CD4-positive, alpha-beta T cell treated with Interleukin-12 subunit alpha and Interleukin-12 subunit beta, for 1 hour (primary cell): ENCODE measurements around the gene FAM200C.

Experiments used
- DNase-seq: peaks from one replicate; pipeline ENCODE4 v3.0.0-alpha.2; 2020

The FAM200C gene

DNA sequence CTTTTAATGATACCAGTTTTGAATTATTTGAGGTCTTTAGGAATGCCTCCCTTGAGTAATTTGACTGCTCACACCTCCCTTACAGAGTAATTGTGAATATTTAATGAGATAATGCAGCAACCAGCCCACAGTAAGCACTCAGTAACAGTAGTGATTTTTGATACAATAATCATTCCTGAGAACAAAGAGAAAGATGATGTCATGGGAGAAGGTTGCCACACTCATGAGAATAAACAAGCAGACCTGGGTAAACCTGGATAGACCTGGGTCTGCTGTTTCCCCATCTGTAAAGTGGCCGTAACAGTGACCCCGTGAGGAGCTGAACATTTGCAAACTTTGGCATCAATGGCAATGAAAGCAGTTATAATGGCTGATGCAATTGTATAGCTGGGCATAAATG lies 33.6 kb downstream of the FAM200C start:
- DNase-seq: no peak

DNA sequence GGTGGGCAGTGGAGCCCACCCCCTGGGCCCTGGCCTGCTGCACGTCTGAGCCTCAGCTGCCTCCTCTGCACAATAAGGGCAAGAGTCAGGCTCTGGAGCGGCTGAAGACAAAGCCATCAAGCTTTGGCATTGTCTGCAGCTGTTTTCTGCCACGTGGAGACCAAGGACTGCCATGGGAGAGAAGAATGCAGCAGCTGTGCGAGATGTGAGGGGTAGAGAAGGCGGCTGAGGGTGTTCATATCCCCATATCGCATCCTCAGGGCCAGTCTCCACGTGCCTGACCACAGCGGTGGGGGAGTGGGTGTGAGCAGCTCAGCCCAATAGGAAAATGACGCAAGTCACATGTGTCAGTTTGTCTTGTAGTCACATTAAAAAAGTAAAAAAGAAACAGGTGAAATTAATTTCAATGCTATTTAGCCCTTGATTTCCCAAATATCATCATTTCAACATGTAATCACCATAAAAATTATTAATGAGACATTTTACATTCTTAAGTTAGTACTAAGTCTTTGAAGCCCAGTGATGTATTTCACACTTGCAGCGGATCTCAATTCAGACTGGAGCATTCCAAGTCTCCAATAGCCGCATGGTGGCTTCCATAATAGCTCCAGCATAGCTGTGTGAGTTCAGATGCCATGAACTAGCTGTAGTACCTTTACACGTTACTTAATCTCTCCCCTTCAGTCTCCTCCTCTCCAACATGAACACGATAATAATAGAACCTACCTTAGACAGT lies 36.0 kb downstream of the FAM200C start:
- no peak for DNase-seq

DNA sequence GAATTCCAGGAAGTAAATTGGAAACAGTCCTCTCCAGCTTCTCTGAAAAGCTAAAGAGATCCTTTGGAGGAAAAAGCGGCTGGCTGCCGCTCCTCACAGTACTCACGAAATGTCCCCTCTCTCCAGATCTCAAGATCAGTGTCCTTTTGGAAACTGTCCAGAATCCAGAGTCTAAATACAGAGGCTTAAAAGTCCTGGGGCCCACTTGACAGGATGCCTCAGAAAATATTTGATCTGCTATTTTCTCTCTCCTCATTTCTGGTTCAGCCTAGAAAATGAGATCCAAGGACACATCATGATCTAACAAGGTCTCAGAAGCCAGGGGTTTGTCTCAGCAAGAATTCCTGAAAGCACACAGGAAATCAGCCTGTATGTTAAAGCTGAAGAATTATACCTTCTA lies 36.6 kb downstream of the FAM200C start:
- DNase-seq: no peak

DNA sequence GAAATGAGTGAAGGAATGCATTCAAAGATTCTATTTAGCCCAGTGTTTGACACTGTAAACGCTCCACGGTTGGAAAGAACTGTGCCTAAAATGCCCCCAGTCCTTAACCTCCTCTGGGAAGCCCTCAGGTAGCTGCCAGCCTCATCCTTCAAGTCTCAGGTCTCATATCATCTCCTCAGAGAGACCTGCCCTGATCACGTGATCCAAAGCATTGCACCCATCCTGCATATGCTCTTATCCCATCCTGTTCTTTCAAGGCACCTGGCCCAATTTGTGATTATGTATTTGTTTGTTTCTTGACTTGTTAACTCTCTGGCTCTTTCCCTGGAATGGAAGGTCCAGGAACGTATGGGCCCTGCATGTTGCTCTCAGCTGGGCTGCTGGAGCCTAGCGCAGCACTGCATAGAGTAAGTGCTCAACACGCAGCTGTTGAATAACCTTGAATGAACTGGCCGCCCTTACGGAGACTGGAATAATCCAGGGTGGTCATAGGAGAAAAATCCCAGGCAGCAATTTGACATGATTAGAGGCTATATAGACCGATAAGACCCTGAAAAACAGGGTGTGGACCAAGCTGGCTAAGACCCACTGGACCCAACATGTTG lies 38.1 kb downstream of the FAM200C start:
- no peak for DNase-seq

DNA sequence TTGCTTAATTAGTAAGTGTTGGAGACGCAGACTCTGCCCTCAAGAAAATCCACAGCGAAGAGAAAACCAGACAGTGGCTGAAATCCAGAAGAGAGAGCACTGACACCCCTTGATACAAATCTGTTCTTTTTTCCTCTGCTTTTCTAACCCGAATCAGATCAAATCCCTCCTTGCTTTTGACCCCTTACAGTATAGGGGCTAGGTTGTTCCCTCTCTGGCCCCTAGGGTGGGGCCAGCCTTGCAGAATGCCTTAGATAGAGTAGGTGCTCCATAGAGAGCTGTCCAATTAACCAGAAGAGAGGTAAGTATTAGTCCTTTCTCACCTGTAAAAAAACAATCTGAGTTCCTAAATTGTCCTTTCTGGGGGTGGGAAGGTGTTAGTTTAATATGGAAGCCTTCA lies 39.5 kb downstream of the FAM200C start:
- DNase-seq: no peak

DNA sequence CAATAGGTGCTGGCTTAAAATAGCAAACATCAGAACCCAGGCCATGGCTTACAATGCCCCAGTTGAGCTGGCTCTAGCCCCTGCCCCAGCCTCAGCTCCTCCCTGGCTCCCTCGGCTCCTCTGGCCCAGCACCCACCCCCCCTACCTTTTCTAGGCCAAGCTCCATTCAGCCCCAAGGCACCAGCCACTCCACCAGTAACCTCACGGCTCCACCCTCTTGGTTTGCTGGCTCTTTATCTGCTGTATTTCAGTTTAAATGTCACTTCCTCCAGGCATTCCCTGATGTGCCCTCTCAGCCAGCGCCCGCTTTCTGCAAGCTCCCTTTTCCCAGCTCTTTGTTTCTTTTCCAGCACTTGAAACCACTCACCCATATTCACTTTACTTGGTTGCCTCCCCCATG lies 40.0 kb downstream of the FAM200C start:
- DNase-seq: no peak

DNA sequence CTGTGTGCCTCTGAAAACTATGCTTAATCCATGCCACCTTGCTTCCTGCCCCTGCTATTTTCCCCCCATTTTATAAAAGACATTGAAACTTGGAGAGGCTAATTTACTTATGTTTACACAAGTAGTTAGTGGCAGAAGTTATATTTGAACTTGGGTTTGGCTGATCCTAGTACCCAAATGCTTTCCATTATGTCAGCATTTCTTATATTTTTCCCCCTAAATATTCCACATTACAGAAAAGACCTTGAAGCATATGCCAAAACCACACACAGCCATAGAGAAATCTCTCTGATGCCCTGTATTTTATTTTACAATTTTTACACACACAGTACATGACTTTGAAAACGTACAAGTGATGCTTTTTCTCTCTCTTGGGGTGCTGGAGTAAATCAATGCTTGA lies 40.6 kb downstream of the FAM200C start:
- no peak for DNase-seq

DNA sequence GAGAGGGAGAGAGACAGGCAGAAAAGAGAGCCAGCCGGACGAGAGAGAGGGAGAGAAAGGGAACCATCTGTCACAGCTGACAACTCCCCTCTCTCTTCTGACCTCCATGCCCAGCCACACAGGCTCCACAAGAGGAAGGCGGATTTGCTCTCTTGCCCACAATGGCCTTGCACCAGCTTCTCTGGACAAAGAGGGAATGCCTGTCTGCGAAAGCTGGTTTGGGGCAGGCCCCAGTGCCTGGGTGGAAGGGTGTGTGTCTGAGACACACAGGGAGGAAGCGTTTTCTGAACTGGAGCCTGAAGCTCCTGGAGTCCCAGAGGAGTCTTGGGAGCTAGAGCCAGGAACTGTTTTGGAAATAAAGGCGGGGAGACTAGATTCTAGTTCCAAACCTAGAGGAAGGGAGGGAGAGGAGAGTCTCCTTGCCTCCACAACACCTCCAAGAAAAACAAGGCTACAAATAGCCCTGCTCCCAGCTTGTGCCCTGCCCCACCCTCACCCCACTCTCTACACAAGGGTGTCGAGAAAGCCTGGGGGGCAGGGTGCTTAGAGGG lies 41.9 kb downstream of the FAM200C start:
- no peak for DNase-seq

DNA sequence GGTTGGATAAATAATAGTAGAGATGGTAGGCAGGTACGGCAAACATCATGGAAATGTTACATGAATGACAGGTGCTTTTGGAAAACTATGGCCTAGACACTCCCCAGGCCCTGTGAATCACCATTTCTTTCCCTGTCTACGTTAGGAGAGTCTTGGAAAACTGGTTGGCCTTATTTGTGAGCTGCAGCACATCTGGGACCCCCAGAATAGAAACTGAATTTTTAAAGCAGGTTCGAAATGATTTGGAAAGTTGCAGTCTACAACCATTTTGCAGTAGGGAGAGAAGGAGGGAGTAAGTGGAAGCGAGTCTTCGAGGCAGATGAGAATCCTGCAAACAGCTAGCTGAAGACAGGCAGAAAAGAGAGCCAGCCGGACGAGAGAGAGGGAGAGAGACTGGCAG lies 42.5 kb downstream of the FAM200C start:
- no peak for DNase-seq

DNA sequence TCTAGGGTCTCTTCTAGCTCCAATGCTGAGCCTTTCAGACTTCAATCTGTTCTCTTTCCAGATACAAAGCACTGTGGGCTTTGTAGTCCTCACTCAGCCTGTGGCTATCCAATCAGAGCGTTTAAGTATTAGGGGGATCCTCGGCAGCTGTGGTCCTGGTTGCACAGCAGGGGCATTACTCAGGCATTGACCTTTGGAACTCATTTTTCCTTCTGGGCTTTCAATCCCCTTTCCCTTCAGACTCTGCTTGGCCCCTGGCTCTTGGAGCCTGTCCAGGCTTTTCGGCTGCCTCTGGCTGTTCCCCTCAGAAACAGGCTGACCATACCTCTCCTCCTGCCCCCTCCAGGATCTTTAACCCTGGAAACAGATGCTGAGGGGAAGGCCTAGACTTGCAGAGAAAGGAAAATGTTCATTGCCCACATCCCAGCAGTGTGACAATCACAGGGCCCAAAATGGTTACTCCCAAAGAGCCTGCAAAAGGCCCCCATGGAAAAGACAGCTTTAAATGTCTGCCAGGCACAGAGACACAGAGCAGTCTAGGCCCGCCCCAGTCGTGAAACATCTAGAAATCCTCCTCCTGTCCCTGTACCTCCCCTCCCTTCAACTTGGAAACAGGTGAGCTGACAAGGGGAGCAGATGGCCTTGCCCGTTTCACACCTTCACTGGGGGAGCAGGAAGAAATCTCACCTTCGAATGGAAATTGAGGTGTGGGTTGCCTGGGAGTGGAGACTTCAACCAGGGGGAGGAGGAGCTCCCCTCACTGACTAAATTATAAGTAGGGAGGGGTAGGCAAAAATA lies 43.1 kb downstream of the FAM200C start:
- DNase-seq: no peak

DNA sequence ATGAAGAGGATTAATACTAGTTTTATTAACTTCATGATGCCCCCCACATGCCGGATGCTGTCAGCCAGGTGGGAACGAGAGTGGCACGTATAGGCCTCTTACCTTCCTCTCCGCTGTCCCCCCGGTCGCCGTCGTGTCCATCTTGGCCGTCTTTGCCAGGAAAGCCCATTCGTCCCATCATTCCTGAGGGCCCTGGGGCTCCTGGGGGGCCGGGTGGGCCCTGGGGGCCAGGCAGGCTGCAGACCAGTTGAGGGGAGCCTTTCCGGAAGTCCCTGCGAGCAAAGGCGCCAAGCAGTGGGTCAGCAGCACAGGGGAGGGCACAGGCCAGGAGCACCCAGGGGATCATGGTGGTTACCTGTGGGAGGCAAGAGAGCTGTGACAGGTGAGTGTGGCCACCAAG lies 45.2 kb downstream of the FAM200C start:
- DNase-seq: no peak

DNA sequence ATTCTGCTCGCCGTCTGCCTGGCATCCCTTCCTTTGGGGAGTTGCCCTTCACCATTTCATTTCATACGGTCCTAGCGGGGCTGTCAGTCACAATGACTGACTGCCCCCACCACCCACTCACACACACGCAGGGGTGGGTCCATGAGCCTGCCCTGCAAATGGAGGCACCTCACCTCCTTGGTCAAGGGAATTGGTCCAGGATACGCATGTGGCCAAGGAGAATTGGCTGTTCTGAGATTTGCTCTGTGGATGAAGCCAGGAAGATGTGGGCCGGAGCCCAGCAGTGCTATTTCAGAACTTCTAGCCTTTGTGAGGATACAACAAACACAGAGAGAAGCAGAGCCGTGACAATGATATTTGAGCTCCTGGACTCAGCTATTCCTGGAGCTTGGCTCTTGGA lies 46.5 kb downstream of the FAM200C start:
- no peak for DNase-seq

DNA sequence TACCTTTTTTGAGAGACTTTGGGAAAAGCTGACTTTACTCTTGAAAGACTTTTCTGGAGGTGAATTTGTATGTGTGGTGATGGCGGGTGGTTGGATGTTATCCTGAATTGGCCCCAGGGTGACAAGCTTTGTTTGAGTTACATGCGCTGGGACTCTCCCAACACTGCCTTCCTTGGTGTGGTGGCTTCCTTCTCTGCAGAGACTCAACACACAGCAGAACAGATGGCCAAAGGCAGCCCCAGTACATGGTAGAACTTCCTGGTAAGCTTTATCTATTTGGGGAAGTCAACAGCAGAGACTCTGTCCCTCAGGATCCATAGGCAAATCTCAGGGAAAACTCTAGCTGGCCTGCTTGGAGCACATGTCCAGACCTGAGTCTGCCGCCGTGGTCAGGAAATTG lies 47.5 kb downstream of the FAM200C start:
- no peak for DNase-seq

DNA sequence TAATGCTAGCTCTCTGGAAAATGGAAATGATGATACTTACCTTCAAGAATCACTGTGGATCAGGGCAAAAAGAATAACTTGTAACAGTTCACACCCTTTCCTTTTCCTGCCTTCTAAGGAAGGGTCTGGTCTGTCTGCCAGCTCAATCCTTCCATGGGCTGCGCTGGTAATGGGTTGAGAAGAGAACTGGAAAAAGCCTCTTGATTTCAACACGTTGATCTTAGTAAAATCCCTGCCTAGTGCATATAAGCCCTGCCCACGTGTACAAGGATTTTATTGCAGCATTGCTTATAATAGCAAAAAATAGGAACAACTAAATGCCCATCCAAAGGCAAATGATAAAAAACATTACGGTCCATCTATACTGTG lies 49.9 kb downstream of the FAM200C start:
- DNase-seq: no peak

DNA sequence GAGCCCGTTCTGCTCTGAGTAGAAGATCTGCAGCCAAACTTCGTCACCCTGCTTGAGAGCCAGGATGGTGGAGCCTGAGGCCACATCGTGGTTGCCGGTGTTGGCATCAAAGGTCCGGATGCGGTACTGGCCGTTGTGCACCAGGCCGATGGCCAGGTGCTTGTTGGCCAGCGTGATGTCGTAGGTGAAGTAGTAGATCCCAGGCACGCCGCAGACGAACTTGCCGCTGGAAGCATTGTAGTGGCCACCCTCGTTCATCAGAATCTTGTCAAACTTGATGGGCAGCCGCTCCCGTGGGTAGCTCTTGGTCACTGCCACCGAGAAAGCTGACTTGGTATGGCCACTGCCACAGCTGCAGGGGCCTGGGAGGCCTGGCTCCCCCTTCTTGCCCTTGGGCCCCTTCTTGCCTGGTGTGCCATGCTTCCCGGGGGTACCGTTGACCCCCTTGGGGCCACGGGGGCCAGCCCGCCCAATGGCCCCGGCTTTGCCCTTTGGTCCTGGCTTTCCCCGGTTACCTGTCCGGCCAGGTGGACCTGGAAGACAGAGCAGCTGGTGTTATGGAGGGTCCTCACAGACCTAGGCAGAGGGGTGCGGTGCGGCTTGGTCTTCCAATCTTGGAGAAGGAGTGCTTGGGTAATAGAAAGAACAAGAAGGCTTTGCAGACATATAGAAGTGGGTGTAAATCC lies 50.5 kb downstream of the FAM200C start:
- DNase-seq: no peak

DNA sequence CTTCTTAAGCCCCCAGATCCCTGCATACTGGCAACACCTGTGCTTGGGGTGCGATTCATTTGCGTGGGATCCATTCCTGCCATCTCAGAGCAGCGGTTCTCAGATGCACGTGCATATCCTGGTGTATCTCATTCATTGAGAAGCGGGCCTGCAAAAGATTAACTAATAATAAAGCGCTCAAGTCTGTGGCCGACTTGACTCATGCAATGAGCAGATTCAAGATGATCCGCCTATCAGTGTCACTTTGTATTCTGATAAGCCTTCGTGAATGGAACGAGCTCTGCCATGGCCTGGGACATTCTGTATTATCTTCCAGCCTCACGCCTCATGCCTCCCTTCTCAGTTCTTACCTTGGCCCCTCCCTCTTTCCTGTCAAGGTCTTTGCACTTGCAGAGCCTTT lies 51.8 kb downstream of the FAM200C start:
- DNase-seq: no peak

DNA sequence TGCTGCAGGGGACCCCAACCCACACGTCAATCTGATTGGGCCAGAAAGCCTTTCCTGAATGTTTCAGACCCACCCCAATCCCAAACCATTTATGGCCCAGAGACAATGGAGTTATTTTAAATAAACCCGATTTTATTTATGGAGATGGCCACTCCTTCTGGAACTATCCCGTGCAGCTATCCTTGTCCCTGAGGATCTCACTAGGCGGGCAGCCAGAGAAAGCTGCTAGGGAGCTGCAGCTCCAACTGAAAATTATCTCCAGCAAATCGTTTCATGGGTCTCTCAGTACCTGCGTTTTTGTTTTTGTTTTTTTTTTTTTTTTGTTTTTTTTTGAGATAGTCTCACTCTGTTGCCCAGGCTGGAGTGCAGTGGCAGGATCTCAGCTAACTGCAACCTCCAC lies 52.4 kb downstream of the FAM200C start:
- no peak for DNase-seq
